ENCODE data around the gene TMEM37. TPM values are rescaled to one million over a fixed set of nuclear protein-coding genes. Genes with fewer than 3 reads are reported as not detected.

The TMEM37 gene
- total and polyA plus RNA-seq, 2 of the 13 experiments (the other 11 are each of a cell fraction or from before 2014, with no cell fraction given) = 37.7 to 115 TPM

DNA sequence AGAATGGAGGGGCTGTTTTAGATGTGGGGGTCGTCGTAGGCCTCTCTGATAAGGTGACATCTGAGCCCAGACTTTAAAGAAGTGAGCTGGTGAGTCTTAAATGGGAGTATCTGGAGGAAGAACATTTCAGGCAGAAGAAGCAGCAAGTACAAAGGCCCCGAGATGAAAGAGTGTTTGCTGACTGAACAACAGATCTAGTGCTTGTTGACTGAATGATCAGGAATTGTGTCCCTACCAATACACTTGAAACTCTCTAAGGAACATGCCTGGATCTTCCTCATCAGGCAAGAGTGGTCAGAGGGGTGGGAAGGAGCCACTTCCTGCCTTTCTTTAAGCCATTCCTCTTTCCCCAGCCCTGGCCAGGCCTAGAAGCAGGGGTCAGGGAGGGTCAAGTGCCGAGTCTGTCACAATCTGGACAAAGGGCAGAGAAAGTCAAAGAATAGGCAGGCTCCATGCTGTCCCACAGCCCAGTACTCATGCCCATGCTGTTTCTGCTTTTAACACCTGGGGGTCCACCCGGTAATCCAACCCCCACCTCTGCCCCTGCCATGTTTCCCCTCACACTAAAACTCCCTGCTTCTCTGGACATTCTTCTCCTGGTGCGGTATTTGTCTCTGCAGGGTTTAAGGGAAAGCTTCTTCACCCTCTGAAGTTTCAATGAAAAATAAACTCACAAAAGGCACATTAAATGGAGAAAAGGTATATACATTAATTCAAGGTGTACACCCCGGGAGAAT lies 3.0 kb upstream of the TMEM37 start (continued):
- TF ChIP-seq ZNF460 (CRISPR knock-in tag; IDR thresholded peaks at IDR 0.05; ENCODE audit: borderline replicate concordance) = no peak
- peak; percentile 68; the same call in 1 of the 2 replicates for TF ChIP-seq CEBPB (IDR thresholded peaks at IDR 0.05; ENCODE audit: borderline replicate concordance, low read depth, low read length)
- TF ChIP-seq, protein P1, sequence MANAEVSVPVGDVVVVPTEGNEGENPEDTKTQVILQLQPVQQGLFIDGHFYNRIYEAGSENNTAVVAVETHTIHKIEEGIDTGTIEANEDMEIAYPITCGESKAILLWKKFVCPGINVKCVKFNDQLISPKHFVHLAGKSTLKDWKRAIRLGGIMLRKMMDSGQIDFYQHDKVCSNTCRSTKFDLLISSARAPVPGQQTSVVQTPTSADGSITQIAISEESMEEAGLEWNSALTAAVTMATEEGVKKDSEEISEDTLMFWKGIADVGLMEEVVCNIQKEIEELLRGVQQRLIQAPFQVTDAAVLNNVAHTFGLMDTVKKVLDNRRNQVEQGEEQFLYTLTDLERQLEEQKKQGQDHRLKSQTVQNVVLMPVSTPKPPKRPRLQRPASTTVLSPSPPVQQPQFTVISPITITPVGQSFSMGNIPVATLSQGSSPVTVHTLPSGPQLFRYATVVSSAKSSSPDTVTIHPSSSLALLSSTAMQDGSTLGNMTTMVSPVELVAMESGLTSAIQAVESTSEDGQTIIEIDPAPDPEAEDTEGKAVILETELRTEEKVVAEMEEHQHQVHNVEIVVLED (CRISPR knock-in tag; IDR thresholded peaks at IDR 0.05; ENCODE audit: borderline replicate concordance) = no peak
- 0 out of 2 replicates have a peak, but pooled peaks have one; percentile 38 for TF ChIP-seq ZZZ3 (CRISPR knock-in tag; IDR thresholded peaks at IDR 0.05; ENCODE audit: borderline replicate concordance)
- TF ChIP-seq CEBPG (CRISPR knock-in tag; IDR thresholded peaks at IDR 0.05) = peak; percentile 57; the same call in 1 of the 2 replicates
- peak; percentile 25; the same call in 1 of the 2 replicates for TF ChIP-seq MTA1 (CRISPR knock-in tag; IDR thresholded peaks at IDR 0.05; ENCODE audit: borderline replicate concordance)
- peak; percentile 84 for TF ChIP-seq RARA (CRISPR knock-in tag; IDR thresholded peaks at IDR 0.05)
- peak; percentile 65 for TF ChIP-seq HMG20A (CRISPR knock-in tag; IDR thresholded peaks at IDR 0.05; ENCODE audit: borderline replicate concordance)
- TF ChIP-seq ZFX (CRISPR knock-in tag; IDR thresholded peaks at IDR 0.05; ENCODE audit: low read depth) = 0 out of 2 replicates have a peak, but pooled peaks have one; percentile 42
- TF ChIP-seq, protein P2, sequence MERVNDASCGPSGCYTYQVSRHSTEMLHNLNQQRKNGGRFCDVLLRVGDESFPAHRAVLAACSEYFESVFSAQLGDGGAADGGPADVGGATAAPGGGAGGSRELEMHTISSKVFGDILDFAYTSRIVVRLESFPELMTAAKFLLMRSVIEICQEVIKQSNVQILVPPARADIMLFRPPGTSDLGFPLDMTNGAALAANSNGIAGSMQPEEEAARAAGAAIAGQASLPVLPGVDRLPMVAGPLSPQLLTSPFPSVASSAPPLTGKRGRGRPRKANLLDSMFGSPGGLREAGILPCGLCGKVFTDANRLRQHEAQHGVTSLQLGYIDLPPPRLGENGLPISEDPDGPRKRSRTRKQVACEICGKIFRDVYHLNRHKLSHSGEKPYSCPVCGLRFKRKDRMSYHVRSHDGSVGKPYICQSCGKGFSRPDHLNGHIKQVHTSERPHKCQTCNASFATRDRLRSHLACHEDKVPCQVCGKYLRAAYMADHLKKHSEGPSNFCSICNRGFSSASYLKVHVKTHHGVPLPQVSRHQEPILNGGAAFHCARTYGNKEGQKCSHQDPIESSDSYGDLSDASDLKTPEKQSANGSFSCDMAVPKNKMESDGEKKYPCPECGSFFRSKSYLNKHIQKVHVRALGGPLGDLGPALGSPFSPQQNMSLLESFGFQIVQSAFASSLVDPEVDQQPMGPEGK (CRISPR knock-in tag; IDR thresholded peaks at IDR 0.05) = peak; percentile 71
- no peak for TF ChIP-seq ZNF577 (CRISPR knock-in tag; IDR thresholded peaks at IDR 0.05; ENCODE audit: borderline replicate concordance, low read depth)
- 0 out of 2 replicates have a peak, but pooled peaks have one; percentile 29 for TF ChIP-seq HOXA5 (CRISPR knock-in tag; IDR thresholded peaks at IDR 0.05)
- TF ChIP-seq, protein P3, sequence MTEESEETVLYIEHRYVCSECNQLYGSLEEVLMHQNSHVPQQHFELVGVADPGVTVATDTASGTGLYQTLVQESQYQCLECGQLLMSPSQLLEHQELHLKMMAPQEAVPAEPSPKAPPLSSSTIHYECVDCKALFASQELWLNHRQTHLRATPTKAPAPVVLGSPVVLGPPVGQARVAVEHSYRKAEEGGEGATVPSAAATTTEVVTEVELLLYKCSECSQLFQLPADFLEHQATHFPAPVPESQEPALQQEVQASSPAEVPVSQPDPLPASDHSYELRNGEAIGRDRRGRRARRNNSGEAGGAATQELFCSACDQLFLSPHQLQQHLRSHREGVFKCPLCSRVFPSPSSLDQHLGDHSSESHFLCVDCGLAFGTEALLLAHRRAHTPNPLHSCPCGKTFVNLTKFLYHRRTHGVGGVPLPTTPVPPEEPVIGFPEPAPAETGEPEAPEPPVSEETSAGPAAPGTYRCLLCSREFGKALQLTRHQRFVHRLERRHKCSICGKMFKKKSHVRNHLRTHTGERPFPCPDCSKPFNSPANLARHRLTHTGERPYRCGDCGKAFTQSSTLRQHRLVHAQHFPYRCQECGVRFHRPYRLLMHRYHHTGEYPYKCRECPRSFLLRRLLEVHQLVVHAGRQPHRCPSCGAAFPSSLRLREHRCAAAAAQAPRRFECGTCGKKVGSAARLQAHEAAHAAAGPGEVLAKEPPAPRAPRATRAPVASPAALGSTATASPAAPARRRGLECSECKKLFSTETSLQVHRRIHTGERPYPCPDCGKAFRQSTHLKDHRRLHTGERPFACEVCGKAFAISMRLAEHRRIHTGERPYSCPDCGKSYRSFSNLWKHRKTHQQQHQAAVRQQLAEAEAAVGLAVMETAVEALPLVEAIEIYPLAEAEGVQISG (CRISPR knock-in tag; IDR thresholded peaks at IDR 0.05) = 0 out of 2 replicates have a peak, but pooled peaks have one; percentile 27
- TF ChIP-seq FOXP1 (IDR thresholded peaks at IDR 0.05) = no peak
- TF ChIP-seq FOXP1 (CRISPR knock-in tag; IDR thresholded peaks at IDR 0.05) = 0 out of 2 replicates have a peak, but pooled peaks have one; percentile 25
- TF ChIP-seq, protein P4, sequence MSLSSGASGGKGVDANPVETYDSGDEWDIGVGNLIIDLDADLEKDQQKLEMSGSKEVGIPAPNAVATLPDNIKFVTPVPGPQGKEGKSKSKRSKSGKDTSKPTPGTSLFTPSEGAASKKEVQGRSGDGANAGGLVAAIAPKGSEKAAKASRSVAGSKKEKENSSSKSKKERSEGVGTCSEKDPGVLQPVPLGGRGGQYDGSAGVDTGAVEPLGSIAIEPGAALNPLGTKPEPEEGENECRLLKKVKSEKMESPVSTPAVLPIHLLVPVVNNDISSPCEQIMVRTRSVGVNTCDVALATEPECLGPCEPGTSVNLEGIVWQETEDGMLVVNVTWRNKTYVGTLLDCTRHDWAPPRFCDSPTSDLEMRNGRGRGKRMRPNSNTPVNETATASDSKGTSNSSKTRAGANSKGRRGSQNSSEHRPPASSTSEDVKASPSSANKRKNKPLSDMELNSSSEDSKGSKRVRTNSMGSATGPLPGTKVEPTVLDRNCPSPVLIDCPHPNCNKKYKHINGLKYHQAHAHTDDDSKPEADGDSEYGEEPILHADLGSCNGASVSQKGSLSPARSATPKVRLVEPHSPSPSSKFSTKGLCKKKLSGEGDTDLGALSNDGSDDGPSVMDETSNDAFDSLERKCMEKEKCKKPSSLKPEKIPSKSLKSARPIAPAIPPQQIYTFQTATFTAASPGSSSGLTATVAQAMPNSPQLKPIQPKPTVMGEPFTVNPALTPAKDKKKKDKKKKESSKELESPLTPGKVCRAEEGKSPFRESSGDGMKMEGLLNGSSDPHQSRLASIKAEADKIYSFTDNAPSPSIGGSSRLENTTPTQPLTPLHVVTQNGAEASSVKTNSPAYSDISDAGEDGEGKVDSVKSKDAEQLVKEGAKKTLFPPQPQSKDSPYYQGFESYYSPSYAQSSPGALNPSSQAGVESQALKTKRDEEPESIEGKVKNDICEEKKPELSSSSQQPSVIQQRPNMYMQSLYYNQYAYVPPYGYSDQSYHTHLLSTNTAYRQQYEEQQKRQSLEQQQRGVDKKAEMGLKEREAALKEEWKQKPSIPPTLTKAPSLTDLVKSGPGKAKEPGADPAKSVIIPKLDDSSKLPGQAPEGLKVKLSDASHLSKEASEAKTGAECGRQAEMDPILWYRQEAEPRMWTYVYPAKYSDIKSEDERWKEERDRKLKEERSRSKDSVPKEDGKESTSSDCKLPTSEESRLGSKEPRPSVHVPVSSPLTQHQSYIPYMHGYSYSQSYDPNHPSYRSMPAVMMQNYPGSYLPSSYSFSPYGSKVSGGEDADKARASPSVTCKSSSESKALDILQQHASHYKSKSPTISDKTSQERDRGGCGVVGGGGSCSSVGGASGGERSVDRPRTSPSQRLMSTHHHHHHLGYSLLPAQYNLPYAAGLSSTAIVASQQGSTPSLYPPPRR (CRISPR knock-in tag; IDR thresholded peaks at IDR 0.05; ENCODE audit: borderline replicate concordance) = peak; percentile 46
- TF ChIP-seq MED1 (CRISPR knock-in tag; IDR thresholded peaks at IDR 0.05) = peak; percentile 50; the same call in 1 of the 2 replicates
- TF ChIP-seq ZNF383 (CRISPR knock-in tag; IDR thresholded peaks at IDR 0.05; ENCODE audit: borderline replicate concordance) = no peak

Data from HepG2 (cell line).